Neural progenitor cell (in vitro differentiated cells): Measurements from ENCODE around the gene POLG2. TPM values are rescaled to one million over a fixed set of nuclear protein-coding genes. Genes with fewer than 3 reads are reported as not detected.

Experiments used
- DNase-seq: peaks from one replicate; pipeline ENCODE4 v3.0.0-alpha.2; 2016; ENCODE audit warnings: low spot score
- H2AFZ ChIP-seq: fragments of 200-600 bp; sonication (generic); replicated peaks from 2 replicates; pipeline ENCODE4 v1.6.1; 2016; ENCODE audit warnings: antibody characterized with exemption
- H3F3A ChIP-seq: fragments of 200-600 bp; sonication (generic); 2 replicates; pipeline ENCODE4 v1.6.1; 2016; ENCODE audit warnings: antibody characterized with exemption, low read depth
- H3K27ac ChIP-seq: fragments of 200-600 bp; sonication (generic); 2 replicates; pipeline ENCODE4 v1.5.1; 2016; ENCODE audit warnings: mild to moderate bottlenecking
- H3K27me3 ChIP-seq: fragments of 200-600 bp; sonication (generic); 2 replicates; pipeline ENCODE4 v1.6.1; 2016; ENCODE audit warnings: mild to moderate bottlenecking, moderate library complexity
- H3K36me3 ChIP-seq: fragments of 200-600 bp; sonication (generic); 2 replicates; pipeline ENCODE4 v1.5.1; 2016
- H3K4me1 ChIP-seq: fragments of 200-600 bp; sonication (generic); 2 replicates; pipeline ENCODE4 v1.6.1; 2016; ENCODE audit warnings: mixed run types
- H3K4me2 ChIP-seq: fragments of 200-600 bp; sonication (generic); 2 replicates; pipeline ENCODE4 v1.6.1; 2016
- H3K4me3 ChIP-seq: fragments of 200-600 bp; sonication (generic); 2 replicates; pipeline ENCODE4 v1.5.1; 2016
- H3K79me2 ChIP-seq: fragments of 200-600 bp; sonication (generic); 2 replicates; pipeline ENCODE4 v1.6.1; 2016; ENCODE audit warnings: low read depth
- H3K9ac ChIP-seq: fragments of 200-600 bp; sonication (generic); 2 replicates; pipeline ENCODE4 v1.6.1; 2016
- H3K9me3 ChIP-seq: fragments of 200-600 bp; sonication (generic); 2 replicates; pipeline ENCODE4 v1.5.1; 2016; ENCODE audit warnings: low read depth
- H4K20me1 ChIP-seq: fragments of 200-600 bp; sonication (generic); 2 replicates; pipeline ENCODE4 v1.6.1; 2016; ENCODE audit warnings: low read depth
- H3K27ac Mint-ChIP-seq: 3 replicates; pipeline ENCODE4 v1.8.0; 2021; ENCODE audit warnings: mixed read lengths
- H3K27me3 Mint-ChIP-seq: 2 replicates; pipeline ENCODE4 v1.8.0; 2022; ENCODE audit warnings: low read depth, mild to moderate bottlenecking, inconsistent platforms, moderate library complexity, mixed read lengths; ENCODE audit not compliant: insufficient read depth
- H3K36me3 Mint-ChIP-seq: 3 replicates; pipeline ENCODE4 v1.8.0; 2021; ENCODE audit warnings: mixed read lengths
- H3K4me1 Mint-ChIP-seq: 3 replicates; pipeline ENCODE4 v1.8.0; 2021; ENCODE audit warnings: mixed read lengths
- H3K4me3 Mint-ChIP-seq: 3 replicates; pipeline ENCODE4 v1.8.0; 2021; ENCODE audit warnings: mild to moderate bottlenecking, moderate library complexity, mixed read lengths
- H3K9me3 Mint-ChIP-seq: 3 replicates; pipeline ENCODE4 v1.8.0; 2020; ENCODE audit warnings: mixed read lengths
- EZH2 ChIP-seq: fragments of 200-600 bp; sonication (generic); IDR thresholded peaks from 2 replicates; pipeline ENCODE4 v1.6.1; 2017; ENCODE audit warnings: antibody characterized with exemption, mild to moderate bottlenecking, moderate library complexity
- EZH2phosphoT487 ChIP-seq: fragments of 200-600 bp; sonication (generic); IDR thresholded peaks from 2 replicates; pipeline ENCODE4 v1.6.1; 2017; ENCODE audit warnings: antibody characterized with exemption
- total RNA-seq: library from RNA; depleted of rRNA; stranded (reverse); fragments of >200 nt; gene quantifications from 2 replicates; pipeline ENCODE4 v1.2.3, GENCODE V29; 2015; ENCODE audit warnings: low replicate concordance
- TF ChIP-seq, protein P1 (sequence below): fragments of 200-600 bp; sonication (generic); IDR thresholded peaks from 2 replicates; pipeline ENCODE4 v1.5.1; 2017; ENCODE audit warnings: antibody characterized with exemption, mild to moderate bottlenecking

The POLG2 gene
- total RNA-seq, 1 donor from 2014 or later, result 33.9 TPM

DNA sequence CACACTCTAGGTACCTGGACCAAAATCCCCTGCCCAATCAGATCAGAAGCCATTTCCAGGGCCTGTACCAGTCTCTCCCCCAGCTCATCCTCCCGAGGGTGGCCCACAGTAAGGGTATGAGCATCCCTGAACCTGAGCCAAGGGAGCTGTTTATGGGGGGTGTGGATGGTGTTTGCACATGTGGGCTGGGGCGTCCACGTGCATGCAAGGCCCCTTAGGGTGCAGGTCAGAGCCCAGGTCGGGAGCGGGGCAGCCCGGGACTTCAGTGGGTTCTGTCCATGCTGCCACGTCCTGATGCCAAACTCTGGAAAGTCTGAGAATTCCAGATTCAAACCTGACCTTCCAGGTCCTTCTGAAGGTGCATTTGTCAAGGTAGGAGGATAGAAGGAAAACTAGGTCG lies 38.1 kb downstream of the POLG2 start:
- H2AFZ ChIP-seq, result no peak overlapping the region
- Mint-ChIP-seq H3K9me3 (no peaks in the 10 kb centered on the region), H3K27me3 (peaks cover 3% of the 10 kb centered on the region), H3K4me3 (no peak overlapping the region), H3K27ac (no peak overlapping the region), H3K4me1 (no peaks in the 10 kb centered on the region), H3K36me3 (no peaks in the 10 kb centered on the region)
- no peaks in the 10 kb centered on the region for H3K9me3 ChIP-seq
- no peak overlapping the region for H3K4me2 ChIP-seq
- H3K36me3 ChIP-seq, result no peaks in the 10 kb centered on the region
- H4K20me1 ChIP-seq, result no peaks in the 10 kb centered on the region
- no peaks in the 10 kb centered on the region for H3K79me2 ChIP-seq
- no peak overlapping the region for H3K9ac ChIP-seq
- TF ChIP-seq, protein P1, sequence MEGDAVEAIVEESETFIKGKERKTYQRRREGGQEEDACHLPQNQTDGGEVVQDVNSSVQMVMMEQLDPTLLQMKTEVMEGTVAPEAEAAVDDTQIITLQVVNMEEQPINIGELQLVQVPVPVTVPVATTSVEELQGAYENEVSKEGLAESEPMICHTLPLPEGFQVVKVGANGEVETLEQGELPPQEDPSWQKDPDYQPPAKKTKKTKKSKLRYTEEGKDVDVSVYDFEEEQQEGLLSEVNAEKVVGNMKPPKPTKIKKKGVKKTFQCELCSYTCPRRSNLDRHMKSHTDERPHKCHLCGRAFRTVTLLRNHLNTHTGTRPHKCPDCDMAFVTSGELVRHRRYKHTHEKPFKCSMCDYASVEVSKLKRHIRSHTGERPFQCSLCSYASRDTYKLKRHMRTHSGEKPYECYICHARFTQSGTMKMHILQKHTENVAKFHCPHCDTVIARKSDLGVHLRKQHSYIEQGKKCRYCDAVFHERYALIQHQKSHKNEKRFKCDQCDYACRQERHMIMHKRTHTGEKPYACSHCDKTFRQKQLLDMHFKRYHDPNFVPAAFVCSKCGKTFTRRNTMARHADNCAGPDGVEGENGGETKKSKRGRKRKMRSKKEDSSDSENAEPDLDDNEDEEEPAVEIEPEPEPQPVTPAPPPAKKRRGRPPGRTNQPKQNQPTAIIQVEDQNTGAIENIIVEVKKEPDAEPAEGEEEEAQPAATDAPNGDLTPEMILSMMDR, result no peak
- no peak for TF ChIP-seq EZH2phosphoT487
- no peak for TF ChIP-seq EZH2
- no peak overlapping the region for H3K27ac ChIP-seq
- H3F3A ChIP-seq, result no peaks in the 10 kb centered on the region
- H3K4me3 ChIP-seq, result no peak overlapping the region
- no peak for DNase-seq
- H3K4me1 ChIP-seq, result no peaks in the 10 kb centered on the region
- H3K27me3 ChIP-seq, result no peaks in the 10 kb centered on the region

DNA sequence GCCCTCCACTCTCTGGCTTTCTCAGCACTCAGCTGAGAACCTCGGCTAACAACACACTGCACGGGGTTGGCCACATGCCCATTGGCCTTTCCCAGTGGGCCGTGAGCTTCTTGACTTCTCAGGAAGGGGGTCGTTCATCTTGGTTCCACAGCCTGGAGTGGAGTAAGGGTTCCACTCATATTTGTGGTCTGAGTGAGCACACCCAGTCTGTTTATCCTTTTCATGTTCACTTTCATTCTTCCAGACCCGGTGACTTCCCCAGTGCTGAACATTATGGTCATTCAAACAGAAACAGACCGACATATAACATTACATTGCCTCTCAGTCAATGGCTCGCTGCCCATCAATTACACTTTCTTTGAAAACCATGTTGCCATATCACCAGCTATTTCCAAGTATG lies 39.7 kb downstream of the POLG2 start:
- no peaks in the 10 kb centered on the region for H3F3A ChIP-seq
- TF ChIP-seq EZH2, result no peak
- TF ChIP-seq, protein P1, result no peak
- no peak for TF ChIP-seq EZH2phosphoT487
- Mint-ChIP-seq H3K27ac (no peak overlapping the region), H3K27me3 (peaks cover 5% of the 10 kb centered on the region), H3K4me1 (no peaks in the 10 kb centered on the region), H3K36me3 (no peaks in the 10 kb centered on the region), H3K4me3 (no peak overlapping the region), H3K9me3 (no peaks in the 10 kb centered on the region)
- H2AFZ ChIP-seq, result no peak overlapping the region
- H3K27me3 ChIP-seq, result no peaks in the 10 kb centered on the region
- no peak overlapping the region for H3K27ac ChIP-seq
- no peak overlapping the region for H3K4me3 ChIP-seq
- H4K20me1 ChIP-seq, result no peaks in the 10 kb centered on the region
- no peak overlapping the region for H3K4me2 ChIP-seq
- no peaks in the 10 kb centered on the region for H3K9me3 ChIP-seq
- no peaks in the 10 kb centered on the region for H3K79me2 ChIP-seq
- no peaks in the 10 kb centered on the region for H3K4me1 ChIP-seq
- no peak for DNase-seq
- H3K9ac ChIP-seq, result no peak overlapping the region
- no peaks in the 10 kb centered on the region for H3K36me3 ChIP-seq

DNA sequence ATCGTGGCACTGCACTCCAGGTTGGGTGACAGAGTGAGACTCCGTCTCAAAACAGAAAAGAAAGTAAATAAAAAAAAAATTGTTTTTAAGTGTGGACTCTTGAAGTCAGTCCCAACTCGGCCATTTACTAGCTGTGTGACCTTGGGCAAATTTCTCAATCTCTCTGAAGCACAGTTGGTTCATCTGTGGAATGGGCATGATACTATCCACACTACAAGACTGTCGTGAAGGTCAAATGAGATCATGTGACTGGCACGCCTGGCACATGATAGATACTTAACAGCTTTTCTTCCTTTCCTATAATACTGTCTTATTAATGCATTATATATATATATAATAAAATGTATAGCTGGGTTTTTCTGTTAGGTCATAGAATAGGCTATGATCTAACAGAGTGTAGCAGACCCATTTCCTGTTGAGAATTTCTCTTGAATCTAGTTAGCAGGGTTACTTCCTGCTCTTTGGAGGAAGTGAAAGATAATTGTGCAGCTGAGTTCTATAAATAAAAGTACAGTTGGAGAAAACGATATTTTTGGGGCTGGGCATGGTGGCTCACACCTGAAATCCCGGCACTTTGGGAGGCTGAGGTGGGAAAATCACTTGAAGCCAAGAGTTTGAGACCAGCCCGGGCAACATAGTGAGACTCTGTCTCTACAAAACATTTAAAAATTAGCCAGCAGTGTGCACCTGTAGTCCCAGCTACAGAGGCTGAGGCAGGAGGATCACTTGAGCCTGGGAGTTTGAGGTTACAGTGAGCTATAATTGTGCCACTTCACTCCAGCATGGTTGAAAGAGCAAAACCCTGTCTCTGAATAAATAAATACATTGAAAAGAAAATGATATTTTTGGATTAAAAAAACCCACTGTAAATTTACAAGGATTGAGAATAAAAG lies 40.6 kb downstream of the POLG2 start:
- TF ChIP-seq, protein P1, result no peak
- TF ChIP-seq EZH2 (no peak), EZH2phosphoT487 (no peak)
- Histone ChIP-seq H2AFZ (no peak overlapping the region), H3F3A (no peaks in the 10 kb centered on the region), H3K9me3 (no peaks in the 10 kb centered on the region), H3K9ac (no peak overlapping the region), H3K79me2 (no peaks in the 10 kb centered on the region), H3K4me3 (no peak overlapping the region), H3K4me1 (no peaks in the 10 kb centered on the region), H3K36me3 (no peaks in the 10 kb centered on the region), H3K27me3 (no peaks in the 10 kb centered on the region), H3K4me2 (no peak overlapping the region), H3K27ac (no peak overlapping the region), H4K20me1 (no peaks in the 10 kb centered on the region)
- no peaks in the 10 kb centered on the region for H3K36me3 Mint-ChIP-seq
- no peaks in the 10 kb centered on the region for H3K4me1 Mint-ChIP-seq
- no peak for DNase-seq
- H3K9me3 Mint-ChIP-seq, result no peaks in the 10 kb centered on the region
- no peak overlapping the region for H3K4me3 Mint-ChIP-seq
- H3K27ac Mint-ChIP-seq, result no peak overlapping the region
- H3K27me3 Mint-ChIP-seq, result peaks cover 5% of the 10 kb centered on the region
